ENCODE results near the gene ADAMTSL1. TPM values are rescaled to one million over a fixed set of nuclear protein-coding genes. Genes with fewer than 3 reads are reported as not detected.

Gene ADAMTSL1
- polyA plus RNA-seq, 1 experiment = 17.2 TPM

- Histone ChIP-seq H3K36me3 (ENCODE audit: control insufficient read depth, insufficient read depth, low read length) (no peaks in the 10 kb centered on the region), H3K4me3 (ENCODE audit: low read depth, low read length) (no peak overlapping the region), H3K27me3 (ENCODE audit: control insufficient read depth, insufficient read depth, low read length) (no peaks in the 10 kb centered on the region)
- TF ChIP-seq CTCF (IDR thresholded peaks at IDR 0.05; ENCODE audit: insufficient read depth, low read depth, low read length) = no peak
- CTCF ChIA-PET = interaction anchor here (0.7 kb wide), 1 partner anchor 7 kb away, joined by 3 read pairs; no protein-coding TSS in a partner anchor
- POLR2A ChIA-PET = no interaction called here
- DNase-seq (ENCODE audit: low read depth) = no peak
Observed at GRCh38 chr9:18741945-18742344, 268.0 kb downstream of the ADAMTSL1 start.

- no peak overlapping the region for H3K4me3 ChIP-seq (ENCODE audit: low read depth, low read length)
- no peaks in the 10 kb centered on the region for H3K36me3 ChIP-seq (ENCODE audit: control insufficient read depth, insufficient read depth, low read length)
- no peaks in the 10 kb centered on the region for H3K27me3 ChIP-seq (ENCODE audit: control insufficient read depth, insufficient read depth, low read length)
- ChIA-PET POLR2A (no interaction called here), CTCF (interaction anchor here (0.5 kb wide), 1 partner anchor 17 kb away, joined by 3 read pairs; no protein-coding TSS in a partner anchor)
- no peak for TF ChIP-seq CTCF (IDR thresholded peaks at IDR 0.05; ENCODE audit: insufficient read depth, low read depth, low read length)
- DNase-seq (ENCODE audit: low read depth) = no peak
Observed at GRCh38 chr9:18743421-18743820, 269.5 kb downstream of the ADAMTSL1 start.

- POLR2A ChIA-PET = no interaction called here
- Histone ChIP-seq H3K27me3 (ENCODE audit: control insufficient read depth, insufficient read depth, low read length) (no peaks in the 10 kb centered on the region), H3K36me3 (ENCODE audit: control insufficient read depth, insufficient read depth, low read length) (no peaks in the 10 kb centered on the region), H3K4me3 (ENCODE audit: low read depth, low read length) (no peak overlapping the region)
- CTCF ChIA-PET = no interaction called here
- TF ChIP-seq CTCF (IDR thresholded peaks at IDR 0.05; ENCODE audit: insufficient read depth, low read depth, low read length) = no peak
- no peak for DNase-seq (ENCODE audit: low read depth)
Observed at GRCh38 chr9:18743971-18744370, 270.0 kb downstream of the ADAMTSL1 start.

- ChIA-PET CTCF (no interaction called here), POLR2A (no interaction called here)
- DNase-seq (ENCODE audit: low read depth) = no peak
- H3K27me3 ChIP-seq (ENCODE audit: control insufficient read depth, insufficient read depth, low read length) = no peaks in the 10 kb centered on the region
- TF ChIP-seq CTCF (IDR thresholded peaks at IDR 0.05; ENCODE audit: insufficient read depth, low read depth, low read length) = no peak
- no peaks in the 10 kb centered on the region for H3K36me3 ChIP-seq (ENCODE audit: control insufficient read depth, insufficient read depth, low read length)
- H3K4me3 ChIP-seq (ENCODE audit: low read depth, low read length) = no peak overlapping the region
Observed at GRCh38 chr9:18745710-18746109, 271.8 kb downstream of the ADAMTSL1 start.

- no peak for DNase-seq (ENCODE audit: low read depth)
- no peak for TF ChIP-seq CTCF (IDR thresholded peaks at IDR 0.05; ENCODE audit: insufficient read depth, low read depth, low read length)
- POLR2A ChIA-PET = no interaction called here
- CTCF ChIA-PET = interaction anchor here (1.7 kb wide), 1 partner anchor 10 kb away, joined by 8 read pairs; no protein-coding TSS in a partner anchor
- H3K4me3 ChIP-seq (ENCODE audit: low read depth, low read length) = no peak overlapping the region
- no peaks in the 10 kb centered on the region for H3K36me3 ChIP-seq (ENCODE audit: control insufficient read depth, insufficient read depth, low read length)
- H3K27me3 ChIP-seq (ENCODE audit: control insufficient read depth, insufficient read depth, low read length) = no peaks in the 10 kb centered on the region
Observed at GRCh38 chr9:18746631-18747030, 272.7 kb downstream of the ADAMTSL1 start.
